DOHH2 (cell line): Measurements from ENCODE around the gene ITGA2B.

Source experiments
- EZH2phosphoT487 ChIP-seq: fragments of 200-600 bp; sonication (generic); IDR thresholded peaks from 2 replicates; pipeline ENCODE4 v1.6.1; 2017; ENCODE audit warnings: borderline replicate concordance, mild to moderate bottlenecking, antibody characterized with exemption, low read length, moderate library complexity, mixed read lengths
- TF ChIP-seq, protein P1 (sequence below): fragments of 200-600 bp; sonication (generic); IDR thresholded peaks from one replicate; pipeline ENCODE4 v1.5.1; 2014; ENCODE audit warnings: antibody characterized with exemption, mild to moderate bottlenecking, low read depth, low read length; ENCODE audit not compliant: poor library complexity, severe bottlenecking

DNA sequence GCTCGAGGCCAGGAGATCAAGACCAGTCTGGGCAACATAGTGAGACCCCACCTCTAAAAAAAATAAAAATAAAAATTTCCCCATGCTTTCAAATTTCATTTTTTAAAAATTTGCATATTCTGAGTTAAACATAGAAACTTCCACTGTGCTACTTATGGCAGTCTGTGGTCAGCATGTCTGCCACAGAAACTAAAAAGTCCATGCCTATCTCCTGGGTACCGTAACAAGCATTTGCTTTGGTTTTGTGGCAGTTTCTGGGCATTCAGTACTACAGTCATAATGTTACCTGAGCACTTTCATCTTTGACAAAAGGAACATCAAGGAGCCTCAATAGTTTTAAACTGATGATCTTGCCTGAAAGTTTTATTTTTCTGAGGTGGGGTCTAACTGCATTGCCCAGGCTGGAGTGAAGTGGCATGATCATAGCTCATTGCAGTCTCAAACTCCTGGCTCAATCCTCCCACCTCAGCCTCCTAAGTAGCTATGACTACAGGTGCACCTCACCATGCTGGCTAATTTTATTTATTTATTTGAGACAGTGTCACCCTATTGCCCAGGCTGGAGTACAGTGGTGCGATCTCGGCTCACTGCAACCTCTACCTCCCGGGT lies 13.2 kb upstream of the ITGA2B start:
- TF ChIP-seq, protein P1, sequence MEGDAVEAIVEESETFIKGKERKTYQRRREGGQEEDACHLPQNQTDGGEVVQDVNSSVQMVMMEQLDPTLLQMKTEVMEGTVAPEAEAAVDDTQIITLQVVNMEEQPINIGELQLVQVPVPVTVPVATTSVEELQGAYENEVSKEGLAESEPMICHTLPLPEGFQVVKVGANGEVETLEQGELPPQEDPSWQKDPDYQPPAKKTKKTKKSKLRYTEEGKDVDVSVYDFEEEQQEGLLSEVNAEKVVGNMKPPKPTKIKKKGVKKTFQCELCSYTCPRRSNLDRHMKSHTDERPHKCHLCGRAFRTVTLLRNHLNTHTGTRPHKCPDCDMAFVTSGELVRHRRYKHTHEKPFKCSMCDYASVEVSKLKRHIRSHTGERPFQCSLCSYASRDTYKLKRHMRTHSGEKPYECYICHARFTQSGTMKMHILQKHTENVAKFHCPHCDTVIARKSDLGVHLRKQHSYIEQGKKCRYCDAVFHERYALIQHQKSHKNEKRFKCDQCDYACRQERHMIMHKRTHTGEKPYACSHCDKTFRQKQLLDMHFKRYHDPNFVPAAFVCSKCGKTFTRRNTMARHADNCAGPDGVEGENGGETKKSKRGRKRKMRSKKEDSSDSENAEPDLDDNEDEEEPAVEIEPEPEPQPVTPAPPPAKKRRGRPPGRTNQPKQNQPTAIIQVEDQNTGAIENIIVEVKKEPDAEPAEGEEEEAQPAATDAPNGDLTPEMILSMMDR = no peak
- TF ChIP-seq EZH2phosphoT487 = no peak
